Measurements from ENCODE around the gene PRKD2.

- no peak for TF ChIP-seq CTCF (IDR thresholded peaks at IDR 0.05)
- no peak for TF ChIP-seq POLR2A (IDR thresholded peaks at IDR 0.05)
These were observed 86.2 kb downstream of the PRKD2 start for GRCh38 chr19:46630586-46631205.

Data from Peyer's patch (tissue), 4 donors.